Measurements from ENCODE around the gene RTCB. TPM values are rescaled to one million over a fixed set of nuclear protein-coding genes. Genes with fewer than 3 reads are reported as not detected.

Gene RTCB
- total and polyA plus RNA-seq, 8 donors, result 27.2 to 131 (median 62.2) TPM

DNA sequence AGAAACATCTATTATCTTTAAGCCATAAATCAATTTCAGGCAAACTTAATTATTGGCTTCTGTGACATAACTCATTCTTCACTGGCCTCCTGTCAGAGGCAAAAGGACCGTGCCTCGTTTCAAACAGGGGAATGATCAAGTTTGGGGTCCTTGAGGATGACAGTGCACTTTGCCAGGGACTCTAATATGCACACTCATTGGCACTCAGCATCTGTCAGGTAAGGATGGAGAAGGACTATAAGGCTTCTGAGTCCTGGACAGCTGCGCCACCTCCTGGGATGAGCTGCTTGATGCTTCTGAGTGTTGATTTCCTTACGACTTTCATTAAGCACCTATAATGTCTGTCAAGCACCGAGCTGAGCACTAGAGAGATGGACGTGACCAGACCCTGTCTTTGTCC lies 32.0 kb upstream of the RTCB start:
- TF ChIP-seq EP300 (IDR thresholded peaks at IDR 0.05) (no peak), POLR2AphosphoS5 (IDR thresholded peaks at IDR 0.05) (no peak), POLR2A (IDR thresholded peaks at IDR 0.05) (no peak)
- TF ChIP-seq, protein P1, sequence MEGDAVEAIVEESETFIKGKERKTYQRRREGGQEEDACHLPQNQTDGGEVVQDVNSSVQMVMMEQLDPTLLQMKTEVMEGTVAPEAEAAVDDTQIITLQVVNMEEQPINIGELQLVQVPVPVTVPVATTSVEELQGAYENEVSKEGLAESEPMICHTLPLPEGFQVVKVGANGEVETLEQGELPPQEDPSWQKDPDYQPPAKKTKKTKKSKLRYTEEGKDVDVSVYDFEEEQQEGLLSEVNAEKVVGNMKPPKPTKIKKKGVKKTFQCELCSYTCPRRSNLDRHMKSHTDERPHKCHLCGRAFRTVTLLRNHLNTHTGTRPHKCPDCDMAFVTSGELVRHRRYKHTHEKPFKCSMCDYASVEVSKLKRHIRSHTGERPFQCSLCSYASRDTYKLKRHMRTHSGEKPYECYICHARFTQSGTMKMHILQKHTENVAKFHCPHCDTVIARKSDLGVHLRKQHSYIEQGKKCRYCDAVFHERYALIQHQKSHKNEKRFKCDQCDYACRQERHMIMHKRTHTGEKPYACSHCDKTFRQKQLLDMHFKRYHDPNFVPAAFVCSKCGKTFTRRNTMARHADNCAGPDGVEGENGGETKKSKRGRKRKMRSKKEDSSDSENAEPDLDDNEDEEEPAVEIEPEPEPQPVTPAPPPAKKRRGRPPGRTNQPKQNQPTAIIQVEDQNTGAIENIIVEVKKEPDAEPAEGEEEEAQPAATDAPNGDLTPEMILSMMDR (IDR thresholded peaks at IDR 0.05), result no peak
- intact Hi-C loops (cut with DNase I; ENCODE audit: low total_unique reads), result no loop called here
- Histone ChIP-seq H3K4me1 (no peaks in the 10 kb centered on the region), H3K27me3 (peaks cover 0 to 52% (median 6%) of the 10 kb centered on the region in 3 donors), H3K27ac (no peak overlapping the region), H3K36me3 (no peaks in the 10 kb centered on the region), H3K4me3 (no peak overlapping the region), H3K9me3 (no peaks in the 10 kb centered on the region)
- peak in 1 of 2 donors; percentile 15 for DNase-seq
- WGBS, 5 donors, result 38 to 54% (median 49%) methylated on average over 6 of the region's 6 CpGs

DNA sequence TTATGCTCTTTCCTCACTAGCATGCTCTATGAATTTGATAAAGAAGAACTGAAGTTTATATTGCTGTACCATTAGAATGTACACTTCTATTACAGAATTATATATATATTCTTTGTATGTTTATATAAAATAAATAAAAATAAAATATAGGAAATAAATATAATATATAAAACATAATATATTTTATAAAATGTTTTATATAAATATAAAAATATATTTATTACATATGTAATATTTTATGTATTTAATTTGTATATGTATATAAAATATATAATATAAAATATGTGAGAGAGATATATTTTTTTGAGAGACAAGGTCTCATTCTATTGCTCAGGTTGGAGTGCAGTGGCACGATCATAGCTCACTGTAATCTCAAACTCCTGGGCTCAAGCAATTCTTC lies 18.3 kb upstream of the RTCB start:
- H3K4me3 ChIP-seq, result no peak overlapping the region
- H3K9me3 ChIP-seq, result no peaks in the 10 kb centered on the region
- no peaks in the 10 kb centered on the region for H3K36me3 ChIP-seq
- TF ChIP-seq POLR2AphosphoS5 (IDR thresholded peaks at IDR 0.05) (no peak), EP300 (IDR thresholded peaks at IDR 0.05) (no peak), POLR2A (IDR thresholded peaks at IDR 0.05) (no peak)
- TF ChIP-seq, protein P1 (IDR thresholded peaks at IDR 0.05), result no peak
- no peak overlapping the region for H3K27ac ChIP-seq
- H3K27me3 ChIP-seq, result peaks cover 0 to 27% (median 0%) of the 10 kb centered on the region in 3 donors
- DNase-seq, result no peak
- intact Hi-C loops (cut with DNase I; ENCODE audit: low total_unique reads), result no loop called here
- no peaks in the 10 kb centered on the region for H3K4me1 ChIP-seq
- 68 to 96% (median 74%) methylated on average over 1 of the region's 1 CpG for WGBS, 5 donors

DNA sequence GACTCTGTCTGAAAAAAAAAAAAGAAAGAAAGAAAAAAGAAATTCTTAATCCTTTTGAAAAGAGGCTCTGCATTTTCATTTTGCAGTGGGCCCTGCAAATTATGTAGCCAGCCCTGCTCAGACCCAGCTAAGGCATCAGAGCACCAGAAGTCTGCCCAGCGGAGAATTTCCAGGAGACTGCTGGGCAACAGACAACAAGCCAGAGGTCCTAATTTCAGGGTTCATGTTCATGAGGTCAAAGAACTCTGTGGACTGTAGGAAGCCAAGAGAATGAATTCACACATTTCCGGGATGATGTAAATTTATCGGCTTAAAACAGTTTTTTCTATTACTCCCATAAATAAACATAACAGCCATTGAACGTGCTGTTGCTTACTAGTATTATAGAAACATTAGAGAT lies 14.8 kb upstream of the RTCB start:
- intact Hi-C loops (cut with DNase I; ENCODE audit: low total_unique reads), result no loop called here
- WGBS, 5 donors, result 60 to 71% (median 70%) methylated on average over 4 of the region's 4 CpGs
- Histone ChIP-seq H3K4me1 (no peaks in the 10 kb centered on the region), H3K36me3 (no peaks in the 10 kb centered on the region), H3K4me3 (no peak overlapping the region), H3K9me3 (no peaks in the 10 kb centered on the region), H3K27ac (no peak overlapping the region), H3K27me3 (peaks cover 0 to 34% (median 8%) of the 10 kb centered on the region in 3 donors)
- no peak for TF ChIP-seq POLR2AphosphoS5 (IDR thresholded peaks at IDR 0.05)
- no peak for TF ChIP-seq EP300 (IDR thresholded peaks at IDR 0.05)
- TF ChIP-seq POLR2A (IDR thresholded peaks at IDR 0.05), result no peak
- TF ChIP-seq, protein P1 (IDR thresholded peaks at IDR 0.05), result no peak
- DNase-seq, result no peak

DNA sequence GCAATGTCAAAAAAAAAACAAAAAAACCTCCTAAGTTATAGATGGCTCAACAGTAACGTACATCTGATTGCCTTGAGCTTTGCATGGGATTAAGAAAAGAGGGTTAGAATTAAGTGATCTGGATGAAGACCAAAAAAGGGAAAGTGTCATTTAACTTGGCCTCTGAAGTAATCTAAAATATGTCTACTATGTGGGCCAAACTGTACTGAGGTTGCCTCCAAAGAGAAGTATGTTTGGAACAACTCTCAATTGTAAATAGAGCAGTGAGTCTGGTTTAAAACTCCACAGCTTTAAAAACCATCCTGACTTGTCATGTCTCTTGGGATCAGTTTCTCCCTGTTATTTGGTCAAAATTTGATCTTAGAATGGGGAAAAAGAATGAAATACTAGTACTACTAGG lies 11.6 kb upstream of the RTCB start:
- TF ChIP-seq, protein P1 (IDR thresholded peaks at IDR 0.05), result no peak
- no peak for TF ChIP-seq POLR2AphosphoS5 (IDR thresholded peaks at IDR 0.05)
- TF ChIP-seq POLR2A (IDR thresholded peaks at IDR 0.05), result no peak
- TF ChIP-seq EP300 (IDR thresholded peaks at IDR 0.05), result no peak
- H3K27ac ChIP-seq, result no peak overlapping the region
- no peaks in the 10 kb centered on the region for H3K36me3 ChIP-seq
- H3K9me3 ChIP-seq, result no peaks in the 10 kb centered on the region
- no peak for DNase-seq
- WGBS, 5 donors, result 57 to 79% (median 60%) methylated on average over 1 of the region's 1 CpG
- no peaks in the 10 kb centered on the region for H3K4me1 ChIP-seq
- H3K4me3 ChIP-seq, result no peak overlapping the region
- intact Hi-C loops (cut with DNase I; ENCODE audit: low total_unique reads), result no loop called here
- peaks cover 0 to 48% (median 14%) of the 10 kb centered on the region in 3 donors for H3K27me3 ChIP-seq

Measured in stomach (tissue), 9 donors.